Duodenal mucosa (tissue), 2 donors: ENCODE measurements around the gene CGREF1.
A peak's percentile ranks its signal among the peaks of the same experiment; 100 is the strongest.
"Not testable (repeated sequence)": the region's sequence is repeated elsewhere in the genome, so short reads cannot be mapped to it uniquely, and the experiment has no call there.

ENCODE experiments used
- H3K27ac ChIP-seq: one replicate; pipeline ENCODE4 v1.7.0; 2013; ENCODE audit warnings: low read depth, low read length
- H3K27me3 ChIP-seq, 2 donors: one replicate each; pipeline ENCODE4 v1.7.0; 2013; ENCODE audit warnings: low read length in 2 of 2, control low read depth in 1 of 2; ENCODE audit not compliant: insufficient read depth in 2 of 2, control insufficient read depth in 1 of 2
- H3K36me3 ChIP-seq, 2 donors: one replicate each; pipeline ENCODE4 v1.7.0; 2013; ENCODE audit warnings: low read length in 2 of 2, control low read depth in 1 of 2; ENCODE audit not compliant: insufficient read depth in 2 of 2, control insufficient read depth in 1 of 2
- H3K4me1 ChIP-seq, 2 donors: one replicate each; pipeline ENCODE4 v1.7.0; 2013; ENCODE audit warnings: low read length in 2 of 2, control low read depth in 1 of 2; ENCODE audit not compliant: insufficient read depth in 2 of 2, control insufficient read depth in 1 of 2
- H3K4me3 ChIP-seq, 2 donors: one replicate each; pipeline ENCODE4 v1.7.0; 2013; ENCODE audit warnings: low read length in 2 of 2, low read depth in 1 of 2
- H3K9ac ChIP-seq, 2 donors: one replicate each; pipeline ENCODE4 v1.7.0; 2013; ENCODE audit warnings: low read length in 2 of 2, low read depth in 1 of 2
- H3K9me3 ChIP-seq, 2 donors: one replicate each; pipeline ENCODE4 v1.7.0; 2013; ENCODE audit warnings: low read length in 2 of 2, control low read depth in 1 of 2; ENCODE audit not compliant: control insufficient read depth in 1 of 2

The CGREF1 gene

DNA sequence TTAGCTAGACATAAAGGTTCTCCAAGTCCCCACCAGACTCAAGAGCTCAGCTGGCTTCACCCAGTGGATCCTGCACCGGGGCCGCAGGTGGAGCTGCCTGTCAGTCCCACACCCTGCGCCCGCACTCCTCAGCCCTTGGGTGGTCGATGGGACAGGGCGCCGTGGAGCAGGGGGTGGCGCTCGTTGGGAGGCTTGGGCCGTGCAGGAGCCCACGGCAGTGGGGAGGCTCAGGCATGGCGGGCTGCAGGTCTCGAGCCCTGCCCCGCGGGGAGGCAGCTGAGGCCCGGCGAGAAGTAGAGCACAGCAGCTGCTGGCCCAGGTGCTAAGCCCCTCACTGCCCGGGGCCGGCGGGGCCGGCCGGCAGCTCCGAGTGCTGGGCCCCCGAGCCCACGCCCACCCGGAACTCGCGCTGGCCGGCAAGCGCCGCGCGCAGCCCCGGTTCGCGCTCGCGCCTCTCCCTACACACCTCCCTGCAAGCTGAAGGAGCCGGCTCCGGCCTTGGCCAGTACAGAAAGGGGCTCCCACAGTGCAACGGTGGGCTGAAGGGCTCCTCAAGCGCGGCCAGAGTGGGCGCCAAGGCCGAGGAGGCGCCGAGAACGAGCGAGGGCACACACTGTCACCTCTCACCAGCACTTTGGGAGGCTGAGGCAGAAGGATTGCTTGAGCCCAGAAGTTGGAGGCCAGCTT is 7.4 kb downstream of the CGREF1 start:
- H3K27me3 ChIP-seq, result not testable (repeated sequence)

DNA sequence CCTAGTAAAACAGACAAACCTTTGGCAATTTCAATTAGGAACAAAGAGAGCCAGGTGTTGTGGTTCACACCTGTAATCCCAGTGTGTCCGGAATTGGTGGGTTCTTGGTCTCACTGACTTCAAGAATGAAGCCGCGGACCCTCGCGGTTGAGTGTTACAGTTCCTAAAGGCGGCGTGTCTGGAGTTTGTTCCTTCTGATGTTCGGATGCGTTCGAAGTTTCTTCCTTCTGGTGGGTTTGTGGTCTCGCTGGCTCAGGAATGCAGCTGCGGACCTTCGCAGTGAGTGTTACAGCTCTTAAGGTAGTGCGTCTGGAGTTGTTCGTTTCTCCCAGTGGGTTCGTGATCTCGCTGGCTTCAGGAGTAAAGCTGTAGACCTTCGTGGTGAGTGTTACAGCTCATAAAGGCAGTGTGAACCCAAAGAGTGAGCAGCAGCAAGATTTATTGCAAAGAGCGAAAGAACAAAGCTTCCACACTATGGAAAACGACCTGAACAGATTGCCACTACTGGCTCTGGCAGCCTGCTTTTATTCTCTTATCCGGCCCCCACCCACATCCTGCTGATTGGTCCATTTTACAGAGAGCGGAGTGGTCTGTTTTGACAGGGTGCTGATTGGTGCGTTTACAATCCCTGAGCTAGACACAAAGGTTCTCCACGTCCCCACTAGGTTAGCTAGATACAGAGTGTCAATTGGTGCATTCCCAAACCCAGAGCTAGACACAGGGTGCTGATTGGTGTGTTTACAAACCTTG is 8.2 kb downstream of the CGREF1 start:
- not testable (repeated sequence) for H3K4me1 ChIP-seq, H3K9ac ChIP-seq, H3K4me3 ChIP-seq, H3K27me3 ChIP-seq, H3K27ac ChIP-seq, H3K9me3 ChIP-seq, H3K36me3 ChIP-seq

More for the DNA sequence above, 7.4 kb downstream of the CGREF1 start:
- H3K27ac ChIP-seq, H3K9ac ChIP-seq, H3K36me3 ChIP-seq, H3K9me3 ChIP-seq, H3K4me1 ChIP-seq, H3K4me3 ChIP-seq: not testable (repeated sequence)

- Histone ChIP-seq H3K27me3 (no peaks in the 10 kb centered on the region), H3K4me3 (no peak overlapping the region), H3K36me3 (no peaks in the 10 kb centered on the region), H3K9ac (no peak overlapping the region), H3K27ac (no peak overlapping the region), H3K4me1 (no peaks in the 10 kb centered on the region), H3K9me3 (no peaks in the 10 kb centered on the region)
These were observed 9.8 kb downstream of the CGREF1 start for GRCh38 chr2:27109083-27109482.

DNA sequence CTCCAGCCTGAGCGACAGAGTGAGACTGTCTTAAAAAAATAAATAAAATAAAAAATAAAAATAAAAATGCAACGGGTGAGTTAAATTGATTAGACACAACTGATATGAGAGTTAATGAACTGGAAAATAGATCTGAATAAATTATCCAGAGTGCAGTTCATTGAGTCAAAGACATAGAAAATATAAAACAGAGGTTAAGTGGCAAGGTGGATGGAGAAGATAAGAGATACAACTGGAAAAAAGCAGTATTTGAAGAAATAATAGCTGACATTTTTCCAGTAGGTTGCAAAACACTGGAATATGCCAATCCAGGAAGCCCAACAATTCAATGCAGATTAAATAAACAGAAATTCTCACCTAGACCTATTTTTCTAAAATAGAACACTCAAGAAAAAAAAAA is 10.7 kb downstream of the CGREF1 start:
- Histone ChIP-seq H3K4me3 (no peak overlapping the region), H3K27me3 (no peaks in the 10 kb centered on the region), H3K9me3 (no peaks in the 10 kb centered on the region), H3K9ac (no peak overlapping the region), H3K36me3 (no peaks in the 10 kb centered on the region), H3K4me1 (no peaks in the 10 kb centered on the region), H3K27ac (no peak overlapping the region)

GRCh38 chr2:27105981-27106380 is 12.9 kb downstream of the CGREF1 start:
- peaks cover 0 to 2% of the 10 kb centered on the region in 2 donors for H3K36me3 ChIP-seq
- no peaks in the 10 kb centered on the region for H3K4me1 ChIP-seq
- no peak overlapping the region for H3K27ac ChIP-seq
- no peaks in the 10 kb centered on the region for H3K27me3 ChIP-seq
- no peak overlapping the region for H3K9ac ChIP-seq
- no peaks in the 10 kb centered on the region for H3K9me3 ChIP-seq
- H3K4me3 ChIP-seq, result no peak overlapping the region

GRCh38 chr2:27102329-27102728 is 16.6 kb downstream of the CGREF1 start:
- H3K9me3 ChIP-seq, result no peaks in the 10 kb centered on the region
- no peak overlapping the region for H3K27ac ChIP-seq
- H3K4me1 ChIP-seq, result no peaks in the 10 kb centered on the region
- no peak overlapping the region for H3K9ac ChIP-seq
- peaks cover 14 to 32% of the 10 kb centered on the region in 2 donors for H3K36me3 ChIP-seq
- no peak overlapping the region for H3K4me3 ChIP-seq
- H3K27me3 ChIP-seq, result no peaks in the 10 kb centered on the region

- H3K36me3 ChIP-seq, result peaks cover 20 to 51% of the 10 kb centered on the region in 2 donors
- no peak overlapping the region for H3K27ac ChIP-seq
- peaks cover 11% of the 10 kb centered on the region in 2 donors for H3K4me1 ChIP-seq
- H3K27me3 ChIP-seq, result no peaks in the 10 kb centered on the region
- no peaks in the 10 kb centered on the region for H3K9me3 ChIP-seq
- H3K9ac ChIP-seq, result no peak overlapping the region
- H3K4me3 ChIP-seq, result no peak overlapping the region
These were observed 18.9 kb downstream of the CGREF1 start for GRCh38 chr2:27100036-27100435.

DNA sequence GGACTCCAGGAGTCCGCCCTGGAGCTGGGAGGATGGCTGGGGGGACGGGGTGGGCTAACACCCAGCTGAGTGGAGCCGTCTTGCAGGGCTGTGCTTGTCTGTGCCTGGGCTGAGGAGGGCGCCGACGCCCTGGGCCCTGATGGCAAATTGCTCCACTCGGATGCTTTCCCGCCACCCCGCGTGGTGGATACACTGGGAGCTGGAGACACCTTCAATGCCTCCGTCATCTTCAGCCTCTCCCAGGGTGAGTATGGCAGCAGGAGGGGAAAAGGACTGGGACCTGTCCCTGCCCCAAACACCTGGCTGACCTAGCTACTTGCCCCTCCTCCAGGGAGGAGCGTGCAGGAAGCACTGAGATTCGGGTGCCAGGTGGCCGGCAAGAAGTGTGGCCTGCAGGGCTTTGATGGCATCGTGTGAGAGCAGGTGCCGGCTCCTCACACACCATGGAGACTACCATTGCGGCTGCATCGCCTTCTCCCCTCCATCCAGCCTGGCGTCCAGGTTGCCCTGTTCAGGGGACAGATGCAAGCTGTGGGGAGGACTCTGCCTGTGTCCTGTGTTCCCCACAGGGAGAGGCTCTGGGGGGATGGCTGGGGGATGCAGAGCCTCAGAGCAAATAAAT is 19.5 kb downstream of the CGREF1 start:
- no peaks in the 10 kb centered on the region for H3K27me3 ChIP-seq

GRCh38 chr2:27097341-27097740 is 21.6 kb downstream of the CGREF1 start:
- H3K9ac ChIP-seq, result no peak overlapping the region
- H3K36me3 ChIP-seq, result peaks cover 20 to 58% of the 10 kb centered on the region in 2 donors
- no peak overlapping the region for H3K27ac ChIP-seq
- H3K4me1 ChIP-seq, result peaks cover 37 to 38% of the 10 kb centered on the region in 2 donors
- no peaks in the 10 kb centered on the region for H3K27me3 ChIP-seq
- H3K4me3 ChIP-seq, result no peak overlapping the region
- no peaks in the 10 kb centered on the region for H3K9me3 ChIP-seq

More for the DNA sequence above, 19.5 kb downstream of the CGREF1 start:
- H3K4me1 ChIP-seq, result peaks cover 16 to 17% of the 10 kb centered on the region in 2 donors
- H3K9me3 ChIP-seq, result no peaks in the 10 kb centered on the region
- H3K9ac ChIP-seq, result no peak overlapping the region
- peaks cover 20 to 55% of the 10 kb centered on the region in 2 donors for H3K36me3 ChIP-seq
- H3K4me3 ChIP-seq, result no peak overlapping the region
- H3K27ac ChIP-seq, result no peak overlapping the region

- Histone ChIP-seq H3K4me3 (no peak overlapping the region), H3K27me3 (no peaks in the 10 kb centered on the region), H3K27ac (no peak overlapping the region), H3K36me3 (peaks cover 20 to 58% of the 10 kb centered on the region in 2 donors), H3K4me1 (peaks cover 43% of the 10 kb centered on the region in 2 donors), H3K9ac (peak overlapping the region in 1 of 2 donors; percentile 1), H3K9me3 (no peaks in the 10 kb centered on the region)
These were observed 22.1 kb downstream of the CGREF1 start for GRCh38 chr2:27096748-27097297.
